HK-2 (cell line): ENCODE measurements around the gene ATG9A.
A peak's percentile ranks its signal among the peaks of the same experiment; 100 is the strongest.
"Not testable (repeated sequence)": the region's sequence is repeated elsewhere in the genome, so short reads cannot be mapped to it uniquely, and the experiment has no call there.

Experiments
- DNase-seq: peaks from one replicate; pipeline ENCODE4 v3.0.0-alpha.2; 2018; ENCODE audit not compliant: unreplicated experiment

The ATG9A gene

DNA sequence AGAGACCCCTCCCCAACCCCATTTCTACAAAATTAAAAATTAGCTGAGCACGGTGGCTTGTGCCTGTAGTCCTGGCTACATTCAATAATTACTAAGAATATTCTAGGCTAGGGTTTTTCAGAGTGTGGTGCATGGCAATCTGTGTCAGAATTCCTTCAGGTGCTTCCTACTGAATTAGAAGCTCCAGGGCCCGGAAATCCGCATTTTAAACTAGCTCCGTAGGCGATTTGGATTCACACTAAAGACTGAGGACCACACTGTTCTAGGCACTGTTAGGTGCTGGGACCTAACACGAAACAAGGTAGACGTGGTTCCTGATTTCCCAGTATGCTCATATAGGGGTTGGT is 23.5 kb downstream of the ATG9A start:
- no peak for DNase-seq

DNA sequence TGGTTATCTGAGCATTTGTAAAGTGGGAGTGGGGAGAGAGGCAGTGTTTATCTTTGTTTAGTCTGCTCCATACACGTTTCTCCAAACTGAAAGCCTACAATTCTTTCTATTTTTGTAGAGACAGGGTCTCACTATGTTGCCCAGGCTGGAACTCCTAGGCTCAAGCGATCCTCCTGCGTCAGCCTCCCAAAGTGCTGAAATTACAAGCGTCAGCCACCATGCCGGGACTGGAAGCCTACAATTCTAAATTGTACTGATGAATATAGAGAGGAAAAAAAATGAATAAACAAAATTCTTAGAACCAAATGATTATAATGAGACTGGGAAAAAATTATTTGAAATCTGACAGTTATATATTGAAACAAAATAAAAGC is 24.3 kb downstream of the ATG9A start:
- DNase-seq, result no peak

DNA sequence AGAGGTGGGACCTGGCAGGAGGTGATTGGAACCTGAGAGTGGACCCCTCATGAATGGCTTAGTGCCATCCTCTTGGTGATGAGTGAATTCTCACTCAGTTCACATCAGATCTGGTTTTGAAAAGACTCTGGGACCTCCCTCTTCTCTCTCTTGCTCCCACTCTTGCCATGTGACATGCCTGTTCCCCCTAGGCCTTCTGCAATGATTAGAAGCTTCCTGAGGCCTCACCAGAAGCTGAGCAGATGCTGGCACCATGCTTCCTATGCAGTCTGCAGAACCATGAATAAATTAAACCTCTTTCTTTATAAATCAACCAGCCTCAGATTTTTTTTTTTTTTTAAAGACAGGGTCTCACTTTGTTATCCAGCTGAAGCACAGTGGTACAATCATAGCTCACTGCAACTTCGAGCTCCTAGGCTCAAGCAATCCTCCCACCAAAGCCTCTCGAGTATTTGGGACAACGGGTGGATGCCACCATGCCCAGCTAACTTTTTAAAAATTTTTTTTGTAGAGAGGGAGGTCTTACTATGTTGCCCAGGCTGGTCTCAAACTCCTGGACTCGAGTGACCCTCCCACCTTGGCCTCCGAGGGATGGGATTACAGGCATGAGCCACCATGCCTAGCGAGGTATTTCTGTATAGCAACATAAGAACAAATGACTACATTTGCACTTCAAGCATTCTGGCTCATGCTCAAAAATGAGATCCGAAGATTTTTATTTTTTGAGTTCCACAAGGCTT is 24.8 kb downstream of the ATG9A start:
- DNase-seq, result no peak

DNA sequence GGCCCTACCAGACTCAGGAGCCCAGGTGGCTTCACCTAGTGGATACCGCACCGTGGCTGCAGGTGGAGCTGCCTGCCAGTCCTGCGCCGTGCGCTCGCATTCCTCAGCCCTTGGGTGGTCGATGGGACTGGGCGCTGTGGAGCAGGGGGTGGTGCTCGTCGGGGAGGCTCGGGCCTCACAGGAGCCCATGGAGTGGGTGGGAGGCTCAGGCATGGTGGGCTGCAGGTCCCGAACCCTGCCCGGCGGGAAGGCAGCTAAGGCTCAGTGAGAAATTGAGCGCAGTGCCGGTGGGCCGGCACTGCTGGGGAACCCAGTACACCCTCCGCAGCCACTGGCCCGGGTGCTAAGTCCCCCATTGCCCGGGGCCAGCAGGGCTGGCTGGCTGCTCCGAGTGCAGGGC is 28.1 kb downstream of the ATG9A start:
- DNase-seq, result not testable (repeated sequence)

DNA sequence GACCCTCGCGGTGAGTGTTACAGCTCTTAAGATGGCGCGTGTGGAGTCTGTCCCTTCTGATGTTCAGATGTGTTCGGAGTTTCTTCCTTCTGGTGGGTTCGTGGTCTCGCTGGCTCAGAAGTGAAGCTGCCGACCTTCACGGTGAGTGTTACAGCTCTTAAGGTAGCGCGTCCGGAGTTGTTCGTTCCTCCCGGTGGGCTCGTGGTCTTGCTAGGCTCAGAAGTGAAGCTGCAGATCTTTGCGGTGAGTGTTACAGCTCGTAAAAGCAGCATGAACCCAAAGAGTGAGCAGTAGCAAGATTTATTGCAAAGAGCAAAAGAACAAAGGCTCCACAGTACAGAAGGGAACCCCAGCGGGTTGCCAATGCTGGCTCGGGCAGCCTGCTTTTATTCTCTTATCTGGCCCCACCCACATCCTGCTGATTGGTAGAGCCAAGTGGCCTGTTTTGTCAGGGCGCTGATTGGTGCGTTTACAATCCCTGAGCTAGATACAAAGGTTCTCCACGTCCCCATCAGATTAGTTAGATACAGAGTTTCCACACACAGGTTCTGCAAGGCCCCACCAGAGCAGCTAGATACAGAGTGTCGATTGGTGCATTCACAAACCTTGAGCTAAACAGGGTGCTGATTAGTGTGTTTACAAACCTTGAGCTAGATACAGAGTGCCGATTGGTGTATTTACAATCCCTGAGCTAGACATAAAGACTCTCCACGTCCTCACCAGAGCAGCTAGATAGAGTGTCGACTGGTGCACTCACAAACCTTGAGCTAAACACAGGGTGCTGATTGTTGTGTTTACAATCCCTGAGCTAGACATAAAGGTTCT is 28.7 kb downstream of the ATG9A start:
- DNase-seq, result not testable (repeated sequence)

DNA sequence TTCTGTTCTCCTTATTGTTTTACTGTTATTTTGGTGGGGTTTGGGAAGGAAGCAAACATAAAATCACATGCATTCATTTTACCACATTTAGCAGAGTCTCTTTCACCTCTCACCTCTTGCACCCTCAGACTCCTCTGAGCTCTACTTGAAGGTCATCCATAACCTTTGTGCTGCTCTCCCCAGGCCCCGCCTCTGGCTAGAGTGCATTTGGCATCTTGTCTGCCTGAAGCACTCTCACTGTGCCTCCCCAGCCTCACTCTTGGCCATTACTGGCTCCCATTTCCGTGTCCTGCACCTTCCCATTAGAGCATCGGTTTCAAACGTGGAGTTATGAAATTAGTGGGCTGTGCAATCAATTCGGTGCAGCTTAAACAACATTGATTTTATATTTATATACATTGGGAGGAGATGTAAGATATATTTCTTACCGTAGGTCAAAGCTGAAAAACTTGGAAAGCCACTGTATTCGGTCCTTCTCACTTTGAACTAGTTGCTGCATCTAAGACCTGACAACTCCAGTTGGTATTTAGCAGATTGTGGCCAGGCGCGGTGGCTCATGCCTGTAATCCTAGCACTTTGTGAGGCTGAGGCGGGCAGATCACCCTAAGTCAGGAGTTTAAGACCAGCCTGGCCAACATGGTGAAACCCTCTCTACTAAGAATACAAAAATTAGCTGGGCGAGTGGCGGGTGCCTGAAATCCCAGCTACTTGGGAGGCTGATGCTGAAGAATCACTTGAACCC is 29.8 kb downstream of the ATG9A start:
- no peak for DNase-seq

DNA sequence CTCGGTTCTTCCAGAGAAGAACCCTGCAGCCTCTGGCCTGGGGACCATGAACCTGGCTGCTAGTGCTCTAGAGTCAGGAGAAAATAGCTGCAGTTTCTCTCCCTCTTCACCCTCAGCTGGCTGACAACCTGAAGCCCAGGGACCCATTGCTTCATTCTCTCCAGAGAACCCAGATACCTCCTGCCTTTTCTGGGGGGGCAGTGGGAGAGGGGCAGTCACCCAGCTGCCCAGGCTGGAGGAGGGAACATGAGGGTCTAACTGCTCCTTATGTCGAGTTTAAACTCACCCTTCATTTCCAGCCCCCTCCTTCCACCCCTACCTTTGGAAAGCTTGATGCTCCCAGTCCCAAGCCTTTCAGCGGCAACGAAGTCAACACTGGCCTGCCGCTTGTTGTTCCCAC is 30.5 kb downstream of the ATG9A start:
- no peak for DNase-seq

DNA sequence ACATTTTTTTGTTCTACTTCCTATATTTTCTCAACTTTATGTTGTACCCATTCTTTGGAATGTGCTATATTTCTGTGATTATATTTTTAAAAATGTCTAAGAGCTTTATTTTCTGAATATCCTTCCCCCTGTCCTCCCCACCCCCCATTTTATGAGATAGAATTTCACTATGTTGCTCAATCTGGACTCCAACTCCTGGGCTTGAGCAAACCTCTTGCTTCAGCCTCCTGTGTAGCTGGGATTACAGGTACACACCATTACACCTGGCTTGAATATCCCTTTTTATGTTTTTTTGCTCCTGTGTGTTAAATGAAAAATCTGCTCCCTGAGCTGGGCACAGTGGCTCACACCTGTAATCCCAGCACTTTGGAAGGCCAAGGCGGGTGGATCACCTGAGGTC is 32.0 kb downstream of the ATG9A start:
- no peak for DNase-seq

DNA sequence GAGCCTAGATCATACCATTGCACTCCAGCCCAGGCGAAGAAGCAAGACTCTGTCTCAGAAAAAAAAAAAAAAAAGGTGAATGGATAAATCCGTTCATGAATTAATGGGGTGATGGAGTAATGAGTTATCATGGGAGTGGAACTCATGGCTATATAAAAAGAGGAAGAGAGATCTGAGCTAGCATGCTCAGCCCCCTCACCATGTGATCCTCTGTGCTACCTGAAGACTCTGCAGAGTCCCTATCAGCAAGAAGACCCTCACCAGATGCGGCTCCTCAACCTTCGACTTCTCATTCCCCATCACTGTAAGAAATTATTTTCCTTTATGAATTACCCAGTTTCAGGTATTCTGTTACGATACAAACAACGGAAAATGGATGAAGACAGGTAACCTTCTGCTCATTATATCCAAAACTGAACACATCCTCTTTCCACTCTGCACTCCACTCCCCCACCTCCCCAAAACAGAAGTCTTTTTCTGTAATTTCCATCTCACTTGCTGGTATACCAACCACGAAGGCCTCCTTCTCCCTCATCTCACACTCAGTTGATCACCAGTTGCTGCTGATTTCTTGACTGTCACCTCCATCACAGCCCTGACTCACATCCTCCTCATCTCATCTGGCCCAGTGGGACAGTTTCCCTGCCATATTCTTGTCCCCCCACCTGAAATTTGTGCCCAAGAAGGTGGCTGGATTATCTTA is 42.5 kb downstream of the ATG9A start:
- no peak for DNase-seq

DNA sequence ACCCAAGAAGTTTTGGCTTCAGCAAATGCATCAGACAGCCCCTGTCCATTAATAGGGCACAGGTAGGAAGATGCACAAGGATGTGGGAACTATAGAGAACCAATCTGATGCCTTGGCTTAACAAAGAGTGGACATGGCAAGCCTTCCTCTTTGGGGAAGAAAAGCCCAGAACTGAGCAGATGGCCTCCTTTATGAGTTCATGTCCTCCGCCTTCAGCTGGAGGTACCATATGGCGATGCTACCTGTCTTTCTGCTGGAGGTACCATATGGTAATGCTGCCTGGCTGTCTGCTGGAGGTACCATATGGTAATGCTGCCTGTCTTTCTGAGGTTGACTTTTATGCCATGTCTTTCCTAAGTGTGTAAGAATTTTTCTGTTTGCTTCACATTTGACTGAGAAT is 45.3 kb downstream of the ATG9A start:
- no peak for DNase-seq

DNA sequence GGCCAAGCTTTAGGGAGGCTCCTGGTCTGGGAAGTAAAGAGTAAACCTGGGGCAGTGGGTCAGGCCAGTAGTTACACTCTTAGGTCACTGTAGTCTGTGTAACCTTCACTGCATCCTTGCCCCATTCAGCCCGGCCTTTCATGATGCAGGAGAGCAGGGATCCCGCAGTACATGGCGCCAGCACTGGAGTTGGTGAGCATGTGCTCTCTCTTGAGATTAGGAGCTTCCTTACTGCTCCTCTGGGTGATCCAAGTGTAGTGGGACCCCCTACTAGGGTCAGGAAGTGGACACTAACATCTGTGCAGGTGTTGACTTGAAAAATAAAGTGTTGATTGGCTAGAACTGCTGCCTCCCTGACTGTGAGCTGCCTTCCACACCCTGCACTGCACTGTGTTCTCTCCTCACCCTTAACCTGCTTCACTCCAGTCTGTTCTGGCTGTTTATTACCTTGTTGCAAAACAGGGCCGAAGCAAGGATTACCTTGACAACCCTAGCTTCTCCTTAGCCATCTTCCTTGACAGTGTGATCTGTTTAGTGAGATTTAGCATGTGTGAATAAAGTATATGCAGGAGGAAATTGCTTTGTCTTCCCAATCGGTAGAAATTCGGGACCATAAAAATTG is 46.2 kb downstream of the ATG9A start:
- no peak for DNase-seq

DNA sequence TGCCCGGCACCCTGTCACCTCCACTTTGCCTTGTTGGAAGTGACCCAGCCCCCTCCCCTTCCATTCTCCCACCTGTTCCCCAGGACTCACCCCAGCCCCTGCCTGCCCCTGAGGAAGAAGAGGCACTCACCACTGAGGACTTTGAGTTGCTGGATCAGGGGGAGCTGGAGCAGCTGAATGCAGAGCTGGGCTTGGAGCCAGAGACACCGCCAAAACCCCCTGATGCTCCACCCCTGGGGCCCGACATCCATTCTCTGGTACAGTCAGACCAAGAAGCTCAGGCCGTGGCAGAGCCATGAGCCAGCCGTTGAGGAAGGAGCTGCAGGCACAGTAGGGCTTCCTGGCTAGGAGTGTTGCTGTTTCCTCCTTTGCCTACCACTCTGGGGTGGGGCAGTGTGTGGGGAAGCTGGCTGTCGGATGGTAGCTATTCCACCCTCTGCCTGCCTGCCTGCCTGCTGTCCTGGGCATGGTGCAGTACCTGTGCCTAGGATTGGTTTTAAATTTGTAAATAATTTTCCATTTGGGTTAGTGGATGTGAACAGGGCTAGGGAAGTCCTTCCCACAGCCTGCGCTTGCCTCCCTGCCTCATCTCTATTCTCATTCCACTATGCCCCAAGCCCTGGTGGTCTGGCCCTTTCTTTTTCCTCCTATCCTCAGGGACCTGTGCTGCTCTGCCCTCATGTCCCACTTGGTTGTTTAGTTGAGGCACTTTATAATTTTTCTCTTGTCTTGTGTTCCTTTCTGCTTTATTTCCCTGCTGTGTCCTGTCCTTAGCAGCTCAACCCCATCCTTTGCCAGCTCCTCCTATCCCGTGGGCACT is 46.9 kb downstream of the ATG9A start:
- no peak for DNase-seq

DNA sequence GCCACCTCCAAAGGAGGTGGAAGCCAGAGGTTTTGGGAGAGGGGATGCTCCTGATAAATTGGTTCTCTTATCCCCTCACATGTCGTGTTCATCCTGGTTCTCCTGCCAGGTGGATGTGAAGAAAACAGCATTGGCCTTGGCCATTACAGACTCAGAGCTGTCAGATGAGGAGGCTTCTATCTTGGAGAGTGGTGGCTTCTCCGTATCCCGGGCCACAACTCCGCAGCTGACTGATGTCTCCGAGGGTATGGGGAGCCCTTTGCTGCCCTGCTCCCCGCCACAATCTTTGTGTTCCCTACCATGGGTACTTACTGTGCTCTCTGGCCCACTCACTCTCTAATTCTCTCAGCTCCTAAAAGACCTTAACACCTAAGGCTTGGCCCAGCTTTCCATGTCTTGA is 47.9 kb downstream of the ATG9A start:
- DNase-seq, result no peak

DNA sequence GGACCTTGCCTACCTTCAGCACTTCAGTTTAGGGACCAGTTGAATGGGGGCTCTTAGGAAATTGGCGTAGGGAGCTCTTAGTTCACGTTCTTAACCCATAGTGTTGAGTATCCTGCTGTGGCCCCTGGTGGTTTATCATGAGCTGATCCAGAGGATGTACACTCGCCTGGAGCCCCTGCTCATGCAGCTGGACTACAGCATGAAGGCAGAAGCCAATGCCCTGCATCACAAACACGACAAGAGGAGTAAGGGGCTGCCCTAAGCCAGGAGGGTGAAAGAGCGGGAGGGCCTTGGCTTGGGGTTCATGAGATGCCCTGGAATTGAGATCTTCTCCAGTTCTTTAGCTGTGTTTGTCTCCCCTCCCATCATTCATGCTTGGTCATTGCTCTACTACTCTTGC is 48.5 kb downstream of the ATG9A start:
- no peak for DNase-seq

DNA sequence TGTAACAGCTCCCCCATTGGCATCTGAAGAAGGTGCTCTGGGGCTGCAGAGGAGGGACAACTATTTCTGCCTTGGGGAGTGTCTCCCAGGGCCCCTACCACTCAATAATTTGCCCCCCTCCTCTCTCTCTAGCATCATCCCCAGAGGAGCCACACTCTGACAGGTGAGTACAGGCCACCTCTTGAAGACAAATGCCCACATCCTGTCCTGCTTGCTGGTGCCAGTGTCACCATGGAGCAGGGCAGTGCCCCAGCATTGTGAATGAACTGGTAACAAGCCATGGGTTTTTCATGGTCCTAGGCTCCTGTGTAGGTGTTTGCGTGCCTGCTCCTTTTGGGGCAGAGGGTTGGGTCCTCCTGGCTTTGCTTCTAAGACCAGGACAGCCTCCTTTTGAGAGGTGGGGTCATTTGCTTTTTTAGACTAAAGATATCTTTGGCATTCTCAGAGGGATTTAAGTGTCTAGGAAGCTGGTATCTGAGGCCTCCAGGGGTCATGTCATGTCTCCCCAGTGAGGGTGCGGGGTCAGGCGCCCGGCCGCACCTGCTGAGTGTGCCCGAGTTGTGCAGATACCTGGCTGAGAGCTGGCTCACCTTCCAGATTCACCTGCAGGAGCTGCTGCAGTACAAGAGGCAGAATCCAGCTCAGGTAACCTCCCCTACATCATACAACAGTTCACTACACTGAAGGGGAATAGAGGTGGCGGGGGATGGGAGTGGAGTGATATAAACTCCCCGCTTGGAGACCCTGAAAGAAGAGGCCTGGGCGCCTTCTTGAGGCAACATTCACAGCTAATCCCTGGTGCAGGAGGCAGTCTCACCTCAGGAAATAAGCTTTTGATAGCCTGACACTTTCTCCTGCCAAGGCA is 49.6 kb downstream of the ATG9A start:
- DNase-seq, result no peak

DNA sequence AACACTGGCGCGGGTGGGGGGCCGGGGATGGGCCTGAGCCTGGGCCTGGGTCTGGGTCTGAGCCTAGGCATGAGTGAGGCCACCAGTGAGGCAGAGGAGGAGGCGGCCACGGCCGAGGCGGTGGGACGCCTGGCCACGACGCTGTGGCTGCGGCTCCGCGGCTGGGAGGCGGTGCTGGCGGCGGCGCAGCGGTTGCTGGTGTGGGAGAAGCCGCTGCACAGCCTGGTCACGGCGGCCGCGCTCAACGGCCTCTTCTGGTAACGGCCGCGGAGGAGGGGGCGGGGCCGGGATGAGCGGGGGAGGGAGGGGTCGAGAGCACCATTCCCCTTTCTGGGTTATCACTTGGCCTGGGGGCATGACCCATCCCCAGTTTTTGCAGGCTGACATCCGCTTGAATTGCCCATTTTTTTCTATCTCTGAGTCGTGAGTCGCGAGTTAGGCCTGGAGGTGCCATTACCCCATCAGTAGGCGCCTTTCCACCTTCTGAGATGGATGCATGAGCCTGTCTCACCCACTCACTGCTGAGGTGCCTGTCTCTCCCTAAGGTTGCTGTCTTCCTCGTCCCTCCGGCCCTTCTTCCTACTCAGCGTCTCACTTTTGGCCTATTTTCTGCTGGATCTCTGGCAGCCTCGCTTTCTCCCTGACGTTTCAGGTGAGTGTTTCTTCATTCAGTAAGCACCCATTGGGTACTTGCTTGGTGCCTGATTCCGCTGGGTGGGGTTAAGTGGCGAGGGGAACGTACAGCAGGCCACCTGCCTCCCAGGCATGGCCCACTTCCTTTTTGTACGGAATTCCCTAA is 50.9 kb downstream of the ATG9A start:
- DNase-seq, result no peak

DNA sequence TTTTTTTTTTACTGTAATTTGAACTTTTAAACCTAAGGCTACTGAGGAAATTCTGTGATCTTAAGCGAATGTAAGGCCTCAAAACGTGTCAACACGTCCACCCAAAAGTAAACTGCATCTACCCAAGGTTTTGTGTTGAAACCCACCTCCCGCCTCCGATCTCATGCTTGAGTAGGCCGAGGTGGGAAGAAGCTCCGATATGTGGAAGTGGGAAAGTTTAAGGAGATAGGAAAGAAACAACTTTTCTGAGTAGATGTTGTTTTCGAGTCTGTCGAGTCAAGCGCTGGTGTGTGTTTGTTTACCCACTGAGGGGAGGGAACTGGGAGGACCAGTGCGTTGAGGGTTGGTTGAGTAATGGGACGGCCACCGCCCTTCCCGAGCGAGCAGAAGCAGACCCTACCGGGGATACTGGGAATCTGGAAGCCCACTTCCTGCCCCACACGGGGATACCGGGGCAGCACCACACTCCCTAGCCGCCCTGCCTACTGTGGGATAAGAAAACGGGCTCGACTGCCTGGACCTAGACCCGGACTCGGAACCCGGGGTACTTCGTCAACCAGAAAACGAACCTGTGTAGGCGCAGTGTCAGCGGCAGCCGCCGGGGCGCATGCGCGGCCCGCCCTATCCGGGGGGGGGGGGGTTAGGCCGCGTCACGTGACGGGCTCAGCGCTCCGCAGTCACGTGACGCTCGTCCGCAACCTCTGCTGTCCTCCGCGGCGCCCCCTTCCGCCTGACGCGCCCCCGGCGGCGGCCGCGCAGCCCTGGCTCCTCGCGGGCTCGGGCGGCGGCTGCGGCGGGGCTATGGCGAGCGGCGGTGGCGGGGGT is 51.7 kb downstream of the ATG9A start, which contains the start of gene RETREG2:
TSS of gene RETREG2 (plus strand) at position 724 of the 825 bp plus-strand sequence. CDS start at position 802, 78 bp downstream.
- peak; percentile 92 for DNase-seq
